Bone marrow (tissue), 2 donors: ENCODE results near the gene LCA5L.
"Not testable (repeated sequence)": the region's sequence is repeated elsewhere in the genome, so short reads cannot be mapped to it uniquely, and the experiment has no call there.

ENCODE experiments used
- DNase-seq, 2 donors: peaks; one replicate each; lab custom pipeline; 2025; lab: John Stamatoyannopoulos, UW

Gene LCA5L

GRCh38 chr21:39387461-39388037 lies 58.0 kb downstream of the LCA5L start:
- DNase-seq, result peak; percentile 73 to 77

DNA sequence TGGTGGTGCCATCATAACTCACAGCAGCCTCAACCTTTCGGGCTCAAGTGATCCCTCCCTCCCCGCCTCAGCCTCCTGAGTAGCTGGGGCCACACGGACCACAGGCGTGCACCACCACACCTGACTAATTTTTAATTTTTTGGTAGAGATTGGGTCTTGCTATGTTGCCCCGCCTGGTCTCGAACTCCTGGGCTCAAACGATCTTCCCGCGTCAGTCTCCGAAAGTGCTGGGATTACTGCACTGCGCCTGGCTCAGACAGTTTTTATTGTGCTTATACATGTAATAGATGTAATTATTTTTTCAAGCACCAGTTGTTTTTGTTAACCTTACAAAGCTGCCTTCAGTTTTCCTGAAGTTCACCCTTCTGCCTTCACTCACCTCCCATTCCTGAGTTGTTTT lies 58.7 kb downstream of the LCA5L start:
- no peak for DNase-seq

- no peak for DNase-seq
These were observed 59.4 kb downstream of the LCA5L start for GRCh38 chr21:39386194-39386593.

- DNase-seq, result peak in 1 of 2 donors; percentile 30
These were observed 60.1 kb downstream of the LCA5L start for GRCh38 chr21:39385299-39386145.

DNA sequence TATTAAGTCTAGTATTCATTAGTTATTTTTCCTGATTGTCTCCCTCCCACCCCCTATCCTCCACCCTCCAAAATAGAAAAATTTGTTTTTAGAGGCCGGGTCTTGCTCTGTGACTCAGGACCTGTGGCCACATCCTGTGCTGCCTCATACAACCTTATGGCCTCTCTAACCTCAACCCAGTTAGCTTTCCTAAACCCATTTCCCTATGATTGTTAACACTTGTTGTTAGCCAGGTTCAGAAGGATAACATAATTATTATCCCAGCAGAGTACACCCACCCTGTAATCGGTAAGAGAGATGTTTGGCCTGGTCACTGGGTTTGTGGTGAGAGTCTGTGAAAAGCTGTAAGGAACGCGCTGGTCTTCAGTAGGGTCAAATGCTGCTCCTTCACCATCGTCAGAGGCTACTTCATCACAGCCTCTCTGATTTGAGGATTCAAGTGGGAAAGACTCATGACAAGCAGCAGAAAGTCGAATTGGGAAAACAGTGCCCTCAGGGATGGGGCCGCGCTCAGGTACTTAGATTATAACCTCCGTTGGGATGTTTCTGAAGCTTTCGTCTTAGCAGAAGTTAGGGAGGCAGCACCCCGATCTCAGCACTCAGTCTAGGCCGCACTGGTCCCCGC lies 60.8 kb downstream of the LCA5L start:
- DNase-seq, result peak in 1 of 2 donors; percentile 8

DNA sequence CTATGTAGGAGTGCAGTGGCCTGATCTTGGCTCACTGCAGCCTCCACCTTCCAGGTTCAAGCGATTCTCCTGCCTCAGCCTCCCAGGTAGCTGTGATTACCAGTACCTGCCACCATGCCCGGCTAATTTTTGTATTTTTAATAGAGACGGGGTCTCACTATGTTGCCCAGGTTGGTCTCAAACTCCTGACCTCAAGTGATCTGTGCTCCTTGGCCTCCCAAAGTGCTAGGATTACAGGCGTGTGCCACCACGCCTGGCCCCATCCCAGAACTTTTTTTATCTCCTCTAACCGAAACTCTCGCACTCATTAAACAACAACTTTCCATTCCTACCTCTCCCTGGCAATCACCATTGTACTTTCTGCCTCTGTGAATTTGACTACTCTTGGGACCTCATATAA lies 63.5 kb downstream of the LCA5L start:
- not testable (repeated sequence) for DNase-seq

GRCh38 chr21:39381009-39381408 lies 64.6 kb downstream of the LCA5L start:
- no peak for DNase-seq

DNA sequence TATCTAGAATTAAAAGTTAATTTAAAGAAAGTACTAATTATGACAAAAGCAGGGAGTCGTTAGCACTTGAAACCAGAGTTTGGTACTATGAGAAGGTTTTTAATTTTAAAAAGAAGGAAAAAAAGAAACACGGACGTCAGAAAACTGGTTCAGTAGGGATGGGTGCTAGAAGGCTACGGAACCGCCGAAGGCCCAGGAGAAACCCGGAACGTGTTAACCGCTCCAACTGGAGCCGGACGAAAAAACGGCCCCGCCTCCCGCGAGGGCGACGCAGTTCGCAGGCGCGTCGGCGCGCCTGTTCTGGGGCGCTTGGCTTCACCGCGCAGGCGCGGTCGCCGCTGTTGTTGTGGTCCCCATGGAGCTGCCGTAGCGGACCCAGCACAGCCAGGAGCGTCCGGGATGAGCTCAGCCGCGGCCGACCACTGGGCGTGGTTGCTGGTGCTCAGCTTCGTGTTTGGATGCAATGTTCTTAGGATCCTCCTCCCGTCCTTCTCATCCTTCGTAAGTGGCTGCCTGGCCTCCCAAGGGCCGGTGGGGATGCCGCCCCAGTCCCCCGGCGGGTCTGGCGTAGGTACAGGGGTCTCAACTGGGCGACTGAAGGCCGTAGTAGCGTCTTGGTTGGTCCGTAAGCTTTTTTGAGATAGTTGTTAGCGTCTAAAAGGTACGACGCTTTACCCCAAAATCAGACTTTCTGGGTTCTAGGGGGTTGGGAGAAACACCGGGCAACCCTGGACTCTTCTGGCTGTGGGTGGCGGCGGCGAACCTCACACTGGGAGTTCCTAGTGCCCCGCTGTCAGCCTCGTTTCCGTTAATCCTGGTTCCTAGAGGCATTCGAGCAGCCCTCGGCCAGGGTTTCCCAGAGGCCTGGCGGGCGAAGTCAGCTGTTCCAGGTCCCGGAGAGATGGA lies 65.3 kb downstream of the LCA5L start:
- DNase-seq, result peak; percentile 78 to 89

DNA sequence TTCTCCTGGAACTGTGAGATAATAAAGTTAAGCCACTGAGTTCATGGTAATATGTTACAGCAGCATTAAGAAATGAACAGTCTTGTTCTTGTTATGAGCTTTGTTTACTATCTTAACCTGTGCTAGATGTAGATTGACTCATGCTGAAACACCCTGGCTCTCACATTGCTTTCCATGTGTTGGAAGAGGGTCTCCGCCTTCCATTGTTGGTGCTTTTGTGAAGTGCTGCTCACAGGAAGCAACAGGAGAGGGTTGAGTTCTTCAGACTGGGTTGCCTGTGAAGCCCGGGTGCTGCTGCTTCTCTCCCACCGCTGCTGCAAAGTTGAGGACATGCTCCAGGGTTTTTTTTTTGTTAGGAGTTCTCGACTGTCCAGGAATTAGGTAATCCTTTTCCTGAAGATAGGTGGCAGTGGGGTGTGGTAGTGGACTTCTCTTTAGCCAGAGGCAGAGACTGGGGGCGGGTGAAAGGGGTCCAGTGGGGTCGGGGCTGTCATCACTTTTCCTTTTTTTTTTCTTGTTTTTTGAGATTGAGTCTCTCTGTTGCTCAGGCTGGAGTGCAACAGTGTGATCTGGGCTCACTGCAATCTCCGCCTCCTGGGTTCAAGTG lies 68.0 kb downstream of the LCA5L start:
- no peak for DNase-seq

GRCh38 chr21:39375446-39375845 lies 70.1 kb downstream of the LCA5L start:
- no peak for DNase-seq

GRCh38 chr21:39374046-39374445 lies 71.5 kb downstream of the LCA5L start:
- DNase-seq, result no peak

- peak in 1 of 2 donors; percentile 49 for DNase-seq
These were observed 71.9 kb downstream of the LCA5L start for GRCh38 chr21:39373634-39374033.

- not testable (repeated sequence) for DNase-seq
These were observed 75.7 kb downstream of the LCA5L start for GRCh38 chr21:39369896-39370288.

DNA sequence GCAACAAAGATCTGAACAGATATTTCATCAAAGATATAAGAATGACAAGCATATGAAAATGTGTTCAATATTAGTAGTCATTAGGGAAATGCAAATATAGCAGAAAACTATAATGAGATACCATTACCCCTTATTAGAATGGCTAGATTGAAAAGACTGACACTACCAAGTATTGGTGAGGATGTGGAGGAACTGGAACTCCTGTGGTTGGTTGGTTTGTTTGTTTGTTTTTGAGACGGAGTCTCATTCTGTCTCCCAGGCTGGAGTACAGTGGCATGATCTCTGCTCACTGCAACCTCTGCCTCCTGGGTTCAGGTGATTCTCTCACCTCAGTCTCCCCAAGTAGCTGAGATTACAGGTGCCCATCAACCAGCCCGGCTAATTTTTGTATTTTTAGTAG lies 77.8 kb downstream of the LCA5L start:
- no peak for DNase-seq

DNA sequence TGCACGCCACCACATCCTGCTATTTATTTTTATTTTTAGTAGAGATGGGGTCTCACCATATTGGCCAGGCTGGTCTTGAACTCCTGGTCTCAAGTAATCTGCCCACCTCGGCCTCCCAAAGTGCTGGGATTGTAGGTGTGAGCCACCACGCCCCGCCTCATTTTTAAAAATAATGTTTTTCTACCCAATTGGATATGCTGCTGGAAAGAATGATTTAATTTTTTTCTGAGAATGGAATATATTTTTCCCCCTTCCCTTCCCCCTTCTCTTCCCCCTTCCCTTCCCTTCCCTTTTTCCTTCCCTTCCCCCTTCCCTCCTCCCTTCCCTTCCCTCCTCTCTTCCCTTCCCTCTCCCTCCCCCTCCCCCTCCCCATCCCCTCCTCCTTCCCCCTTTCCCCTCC lies 79.0 kb downstream of the LCA5L start:
- no peak for DNase-seq

- no peak for DNase-seq
These were observed 80.6 kb downstream of the LCA5L start for GRCh38 chr21:39364949-39365348.

- DNase-seq, result no peak
These were observed 81.7 kb downstream of the LCA5L start for GRCh38 chr21:39363607-39364555.

- DNase-seq, result no peak
These were observed 82.8 kb downstream of the LCA5L start for GRCh38 chr21:39362733-39363132.

DNA sequence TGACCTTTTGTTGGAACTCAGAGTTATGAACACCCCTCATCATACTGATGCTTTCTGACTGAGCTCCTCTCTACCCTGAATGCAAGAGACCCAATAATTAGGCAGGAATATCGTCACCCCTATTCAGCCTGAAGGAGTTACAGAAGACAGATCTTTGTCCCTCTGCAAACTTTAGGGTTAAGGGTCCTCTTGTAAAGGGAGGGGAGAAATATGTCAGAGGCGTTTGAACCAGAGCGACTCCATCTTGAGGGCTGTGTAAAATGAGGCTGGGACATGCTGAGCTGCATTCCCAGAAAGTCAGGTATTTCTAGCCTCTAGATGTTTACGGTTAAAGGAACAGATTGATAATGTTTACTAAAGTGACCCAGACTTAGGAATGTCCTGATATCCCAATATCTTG lies 86.2 kb downstream of the LCA5L start:
- no peak for DNase-seq
